Testis (tissue), 2 donors: Measurements from ENCODE around the gene RCAN2.

Source experiments
- CTCF ChIP-seq, 3 experiments: fragments of 450-650 bp in 2 of 3; fragments of 200-600 bp in 1 of 3; sonication (generic) in 1 of 3; IDR thresholded peaks; one replicate each; pipeline ENCODE4 v1.5.1; 2016 to 2019; ENCODE audit warnings: antibody characterized with exemption in 3 of 3, mild to moderate bottlenecking in 2 of 3, moderate library complexity in 1 of 3
- POLR2A ChIP-seq: fragments of 450-650 bp; IDR thresholded peaks from one replicate; pipeline ENCODE4 v1.6.1; 2017; ENCODE audit warnings: antibody characterized with exemption, mild to moderate bottlenecking, moderate library complexity

DNA sequence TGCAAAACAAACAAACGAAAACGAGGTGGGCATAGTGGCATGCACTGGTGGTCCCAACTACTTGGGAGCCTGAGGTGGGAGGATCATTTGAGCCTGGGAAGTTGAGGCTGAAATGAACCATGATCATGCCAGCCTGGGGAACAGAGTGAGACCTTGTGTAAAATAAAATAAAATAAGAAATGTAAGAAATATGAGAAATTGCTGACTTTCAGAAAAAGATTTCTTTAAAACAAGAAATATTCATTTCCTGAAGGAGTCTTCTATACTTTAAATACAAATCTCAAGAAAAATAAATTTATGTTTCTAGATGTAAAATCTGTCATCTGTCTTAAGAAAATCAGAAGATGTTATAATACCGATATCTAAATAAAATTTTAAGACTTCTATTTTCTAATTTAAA, 223.7 kb downstream of the RCAN2 start:
- no peak for TF ChIP-seq CTCF (IDR thresholded peaks at IDR 0.05)
- no peak for TF ChIP-seq POLR2A
